IPS-18a (cell line): Measurements from ENCODE around the gene FTO.

Experiments used
- H3K27ac ChIP-seq: one replicate; pipeline ENCODE4 v1.5.1; 2013; ENCODE audit warnings: low read length
- H3K27me3 ChIP-seq: one replicate; pipeline ENCODE4 v1.6.1; 2013; ENCODE audit warnings: mild to moderate bottlenecking, low read length; ENCODE audit not compliant: control insufficient read depth, insufficient read depth
- H3K36me3 ChIP-seq: one replicate; pipeline ENCODE4 v1.6.1; 2013; ENCODE audit warnings: low read depth, low read length; ENCODE audit not compliant: control insufficient read depth
- H3K4me1 ChIP-seq: one replicate; pipeline ENCODE4 v1.6.1; 2013; ENCODE audit warnings: low read depth, low read length; ENCODE audit not compliant: control insufficient read depth
- H3K4me3 ChIP-seq: one replicate; pipeline ENCODE4 v1.5.1; 2013; ENCODE audit warnings: low read length
- H3K9ac ChIP-seq: one replicate; pipeline ENCODE4 v1.6.1; 2013; ENCODE audit warnings: mild to moderate bottlenecking, low read length, moderate library complexity
- H3K9me3 ChIP-seq: one replicate; pipeline ENCODE4 v1.6.1; 2013; ENCODE audit warnings: low read depth, low read length; ENCODE audit not compliant: control insufficient read depth

FTO gene

GRCh38 chr16:53911513-53911912, 207.6 kb downstream of the FTO start:
- Histone ChIP-seq H3K36me3 (no peaks in the 10 kb centered on the region), H3K4me1 (peaks cover 25% of the 10 kb centered on the region), H3K4me3 (no peak overlapping the region), H3K27ac (no peak overlapping the region), H3K9me3 (no peaks in the 10 kb centered on the region), H3K27me3 (no peaks in the 10 kb centered on the region), H3K9ac (no peak overlapping the region)

DNA sequence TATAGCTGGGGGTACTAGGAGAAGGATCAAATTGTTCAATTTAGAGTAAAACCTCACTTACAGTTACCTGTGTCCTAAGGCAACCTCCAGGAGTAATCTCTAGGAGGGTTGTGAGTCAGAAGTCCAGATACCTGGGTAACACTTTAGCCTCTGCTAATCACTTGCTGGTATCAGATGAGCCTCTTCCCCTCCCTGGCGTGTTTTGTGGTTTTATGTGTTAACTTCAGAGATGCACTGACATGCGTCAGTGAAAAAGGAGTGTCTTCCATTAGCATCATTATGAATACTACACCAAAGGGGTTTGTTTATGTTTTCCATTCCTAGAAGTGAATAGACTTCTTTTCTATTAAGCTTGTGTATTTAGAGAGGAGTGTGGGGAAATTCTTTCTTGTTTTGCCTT, 208.2 kb downstream of the FTO start:
- Histone ChIP-seq H3K27me3 (no peaks in the 10 kb centered on the region), H3K27ac (no peak overlapping the region), H3K9me3 (no peaks in the 10 kb centered on the region), H3K36me3 (no peaks in the 10 kb centered on the region), H3K4me1 (peaks cover 25% of the 10 kb centered on the region), H3K9ac (no peak overlapping the region), H3K4me3 (no peak overlapping the region)

GRCh38 chr16:53913099-53913870, 209.3 kb downstream of the FTO start:
- peaks cover 25% of the 10 kb centered on the region for H3K4me1 ChIP-seq
- no peaks in the 10 kb centered on the region for H3K9me3 ChIP-seq
- H3K27ac ChIP-seq = no peak overlapping the region
- H3K4me3 ChIP-seq = no peak overlapping the region
- no peaks in the 10 kb centered on the region for H3K36me3 ChIP-seq
- no peaks in the 10 kb centered on the region for H3K27me3 ChIP-seq
- no peak overlapping the region for H3K9ac ChIP-seq

DNA sequence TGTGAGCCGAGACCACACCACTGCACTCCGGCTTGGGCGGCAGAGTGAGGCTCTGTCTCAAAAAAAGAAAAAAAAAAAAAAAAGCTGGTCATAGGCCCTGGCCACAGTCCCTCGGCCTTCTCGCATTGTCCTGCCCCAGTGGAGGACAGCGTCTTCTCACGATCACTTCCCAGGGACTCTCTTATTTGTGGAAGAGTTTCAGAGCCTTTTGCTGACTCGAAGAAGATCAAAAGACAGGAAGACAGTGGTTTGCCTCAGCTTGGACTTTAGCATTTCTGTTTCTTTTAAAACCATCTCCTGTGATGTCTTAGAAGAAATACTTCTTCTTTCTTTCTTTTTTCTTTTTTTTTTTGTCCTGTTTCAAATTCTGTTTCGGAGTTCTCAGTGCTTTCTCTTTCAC, 210.0 kb downstream of the FTO start:
- H3K4me1 ChIP-seq = peaks cover 25% of the 10 kb centered on the region
- no peak overlapping the region for H3K4me3 ChIP-seq
- no peak overlapping the region for H3K9ac ChIP-seq
- H3K9me3 ChIP-seq = no peaks in the 10 kb centered on the region
- no peaks in the 10 kb centered on the region for H3K27me3 ChIP-seq
- no peaks in the 10 kb centered on the region for H3K36me3 ChIP-seq
- H3K27ac ChIP-seq = no peak overlapping the region

GRCh38 chr16:53914736-53915135, 210.8 kb downstream of the FTO start:
- H3K9me3 ChIP-seq = no peaks in the 10 kb centered on the region
- H3K36me3 ChIP-seq = no peaks in the 10 kb centered on the region
- peaks cover 25% of the 10 kb centered on the region for H3K4me1 ChIP-seq
- H3K27me3 ChIP-seq = no peaks in the 10 kb centered on the region
- no peak overlapping the region for H3K27ac ChIP-seq
- no peak overlapping the region for H3K9ac ChIP-seq
- peak overlapping the region; percentile 7 for H3K4me3 ChIP-seq

DNA sequence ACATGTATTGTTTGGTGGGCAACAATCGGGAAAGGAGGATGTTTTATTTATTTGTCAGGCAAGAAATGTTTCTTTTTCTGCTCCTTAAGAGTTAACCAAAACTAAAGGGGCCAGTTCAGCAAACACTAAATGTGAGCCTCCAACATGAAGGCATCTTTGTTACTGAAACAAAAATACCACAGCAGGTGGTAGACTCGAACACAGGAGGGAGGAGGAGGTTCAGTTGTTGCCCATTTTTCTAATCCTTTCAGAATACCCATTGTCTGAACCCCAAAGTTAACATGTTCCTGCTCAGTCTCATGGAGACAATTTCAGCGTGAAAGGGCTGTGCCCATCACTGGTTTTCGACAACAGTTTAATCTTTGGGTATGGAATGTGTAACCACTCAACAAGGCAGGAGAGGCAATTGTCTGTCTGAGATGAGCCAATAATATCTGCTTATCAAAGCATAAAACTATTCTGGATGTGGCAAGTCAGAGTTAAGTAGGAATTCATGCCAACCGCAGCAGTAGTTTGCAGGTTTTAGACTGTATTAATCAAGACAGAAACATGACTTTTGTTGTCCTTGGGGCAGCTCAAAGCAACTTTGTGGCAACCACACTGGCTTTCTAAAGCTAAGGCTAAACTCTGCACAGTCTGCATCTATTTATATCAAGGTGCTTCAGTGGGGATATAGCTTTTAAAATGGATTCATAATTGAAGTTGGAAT, 211.7 kb downstream of the FTO start:
- Histone ChIP-seq H3K27me3 (no peaks in the 10 kb centered on the region), H3K9ac (no peak overlapping the region), H3K9me3 (no peaks in the 10 kb centered on the region), H3K4me3 (no peak overlapping the region), H3K36me3 (no peaks in the 10 kb centered on the region), H3K4me1 (peaks cover 25% of the 10 kb centered on the region), H3K27ac (no peak overlapping the region)

DNA sequence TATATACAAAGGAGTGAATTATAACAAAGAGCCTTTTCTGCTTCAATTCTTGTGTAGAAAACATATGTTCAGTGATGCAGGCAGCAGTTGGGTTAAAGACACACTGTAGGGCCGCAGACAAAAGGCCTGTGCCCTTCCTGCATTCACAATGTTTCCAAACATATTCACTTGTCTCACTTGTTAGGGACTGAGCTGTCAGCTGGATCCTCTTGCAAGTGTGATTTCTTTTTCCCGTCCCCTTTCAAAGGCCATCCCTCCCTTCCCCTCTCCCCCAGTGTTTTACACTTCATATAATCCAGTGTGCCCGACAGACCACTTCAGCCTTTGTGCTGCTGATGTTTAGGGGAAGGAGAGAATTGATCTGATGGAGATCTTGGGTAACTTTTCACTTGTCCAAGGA, 217.0 kb downstream of the FTO start:
- Histone ChIP-seq H3K4me1 (peaks cover 9% of the 10 kb centered on the region), H3K9ac (no peak overlapping the region), H3K27ac (no peak overlapping the region), H3K27me3 (no peaks in the 10 kb centered on the region), H3K4me3 (no peak overlapping the region), H3K36me3 (no peaks in the 10 kb centered on the region), H3K9me3 (no peaks in the 10 kb centered on the region)

DNA sequence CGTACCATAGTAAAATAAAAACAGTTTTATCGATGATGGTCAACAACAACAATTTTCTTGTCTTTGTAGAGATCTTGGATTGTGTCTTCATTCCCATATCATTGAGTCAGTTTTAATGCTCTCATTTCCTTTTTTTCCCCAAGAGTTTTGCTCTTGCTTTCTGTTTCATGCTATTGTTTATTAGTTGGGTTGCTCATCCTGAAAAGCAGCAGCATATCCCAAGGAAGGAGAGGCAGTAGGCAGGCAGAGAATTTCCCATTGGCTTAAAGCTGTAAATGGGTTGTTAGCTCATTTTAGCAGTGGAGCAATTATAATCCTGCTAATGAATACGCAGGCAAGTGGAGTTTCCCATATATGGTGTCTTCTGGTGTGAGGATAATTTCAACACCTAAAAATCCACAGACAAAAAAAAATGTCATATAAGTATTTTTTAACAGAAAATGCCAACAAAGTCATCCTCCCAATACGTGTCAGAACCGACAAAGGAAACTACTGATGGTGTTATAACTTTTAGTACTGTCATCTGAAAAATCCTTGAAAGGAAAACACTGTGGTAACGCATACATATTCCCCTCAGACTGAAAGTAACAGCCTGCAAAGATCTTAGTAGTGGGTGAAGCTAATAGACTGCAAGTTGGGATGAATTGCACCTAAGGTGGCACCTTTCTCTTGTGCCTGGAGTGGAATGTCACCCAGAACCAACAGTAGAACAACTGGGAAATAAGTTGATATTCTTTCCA, 218.3 kb downstream of the FTO start:
- no peaks in the 10 kb centered on the region for H3K27me3 ChIP-seq
- H3K9me3 ChIP-seq = no peaks in the 10 kb centered on the region
- H3K27ac ChIP-seq = no peak overlapping the region
- H3K36me3 ChIP-seq = no peaks in the 10 kb centered on the region
- no peak overlapping the region for H3K4me3 ChIP-seq
- peaks cover 9% of the 10 kb centered on the region for H3K4me1 ChIP-seq
- H3K9ac ChIP-seq = no peak overlapping the region

GRCh38 chr16:53922807-53923571, 219.0 kb downstream of the FTO start:
- Histone ChIP-seq H3K27me3 (no peaks in the 10 kb centered on the region), H3K4me3 (no peak overlapping the region), H3K36me3 (no peaks in the 10 kb centered on the region), H3K9ac (no peak overlapping the region), H3K9me3 (no peaks in the 10 kb centered on the region), H3K27ac (no peak overlapping the region), H3K4me1 (peaks cover 9% of the 10 kb centered on the region)

DNA sequence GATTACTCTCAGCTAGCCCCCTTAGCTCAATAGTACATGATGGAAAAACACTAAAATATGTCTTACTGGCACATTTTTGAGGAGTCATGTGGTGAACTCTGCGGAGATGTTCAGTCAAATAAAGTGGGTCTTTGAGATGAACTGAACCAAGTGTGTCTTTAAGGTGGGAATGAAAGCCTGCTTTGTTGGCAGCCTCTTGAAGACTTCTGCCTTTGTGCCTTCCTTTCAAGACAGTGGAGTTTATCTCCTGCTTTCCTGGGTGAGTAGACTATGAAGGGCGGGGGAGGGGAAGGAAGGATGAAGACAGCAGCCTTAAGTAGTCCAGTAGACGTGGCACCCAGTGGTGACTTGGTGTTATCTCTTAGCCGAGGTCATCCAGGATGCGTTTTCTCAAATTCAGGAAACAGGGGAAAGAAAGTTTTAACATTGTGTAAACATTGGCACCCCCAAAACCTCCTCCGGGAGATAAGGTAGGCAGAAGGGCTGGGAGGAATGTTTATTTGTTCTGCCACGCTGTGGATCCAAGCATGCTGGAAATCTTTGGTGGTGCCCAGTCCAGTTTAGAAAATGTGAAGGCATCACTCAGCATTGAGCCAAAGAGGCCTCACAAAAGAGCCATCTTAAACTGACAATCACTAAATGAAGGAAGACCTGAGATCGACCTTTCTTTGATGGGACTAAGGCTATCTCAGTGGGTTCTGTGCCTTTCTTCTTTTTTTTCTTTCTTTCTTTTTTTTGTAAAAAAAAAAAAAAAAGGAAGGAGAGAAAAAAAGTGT, 220.6 kb downstream of the FTO start:
- H3K27ac ChIP-seq = no peak overlapping the region
- H3K9ac ChIP-seq = no peak overlapping the region
- H3K4me1 ChIP-seq = peaks cover 9% of the 10 kb centered on the region
- no peaks in the 10 kb centered on the region for H3K9me3 ChIP-seq
- H3K27me3 ChIP-seq = no peaks in the 10 kb centered on the region
- H3K4me3 ChIP-seq = no peak overlapping the region
- H3K36me3 ChIP-seq = no peaks in the 10 kb centered on the region

GRCh38 chr16:53925107-53925410, 221.1 kb downstream of the FTO start:
- Histone ChIP-seq H3K27me3 (no peaks in the 10 kb centered on the region), H3K4me1 (peaks cover 9% of the 10 kb centered on the region), H3K27ac (no peak overlapping the region), H3K36me3 (no peaks in the 10 kb centered on the region), H3K9me3 (no peaks in the 10 kb centered on the region), H3K4me3 (no peak overlapping the region), H3K9ac (no peak overlapping the region)
